IMR-90 (cell line): ENCODE data around the gene COQ10A. TPM values are rescaled to one million over a fixed set of nuclear protein-coding genes. Genes with fewer than 3 reads are reported as not detected.

Experiments
- ATAC-seq: fragments of 200-7000 bp; cut with Tn5 transposase; 2 replicates; pipeline ENCODE4 v1.9.1; 2020; ENCODE audit warnings: low read depth, mild to moderate bottlenecking, moderate library complexity
- BruUV-seq: library from RNA; stranded (reverse); fragments of 400-500 nt; replicated peaks from 2 replicates; lab custom pipeline; 2021; lab: Mats Ljungman, UMichigan
- CTCF ChIA-PET: fragments of 300-600 bp; formaldehyde crosslinking; extraction: SDS; loops from one replicate; lab custom pipeline; 2021; ENCODE audit warnings: antibody characterized with exemption; lab: Yijun Ruan, JAX
- POLR2A ChIA-PET: fragments of 300-600 bp; sonication (Branson Sonifier 250); formaldehyde crosslinking; loops from one replicate; lab custom pipeline; 2022; ENCODE audit warnings: antibody characterized with exemption; ENCODE audit not compliant: unreplicated experiment; lab: Charles Lee
- DNase-seq: peaks from one replicate; pipeline ENCODE4 v3.0.0; 2013
- H2AFZ ChIP-seq: replicated peaks from 2 replicates; pipeline ENCODE3; 2013; ENCODE audit warnings: low read length, mild to moderate bottlenecking; ENCODE audit not compliant: poor library complexity
- H2AK5ac ChIP-seq: 2 replicates; pipeline ENCODE4 v1.6.1; 2013; ENCODE audit warnings: low read depth, low read length, inconsistent platforms
- H2AK9ac ChIP-seq: replicated peaks from 2 replicates; pipeline ENCODE3; 2013; ENCODE audit warnings: mild to moderate bottlenecking, low read depth, low read length, moderate library complexity; ENCODE audit not compliant: poor library complexity
- H2BK120ac ChIP-seq: 2 replicates; pipeline ENCODE4 v1.6.1; 2013; ENCODE audit warnings: low read depth, low read length, inconsistent platforms
- H2BK15ac ChIP-seq: 3 replicates; pipeline ENCODE4 v1.6.1; 2013; ENCODE audit warnings: low read depth, low read length, inconsistent platforms
- H2BK20ac ChIP-seq: 2 replicates; pipeline ENCODE4 v1.6.1; 2013; ENCODE audit warnings: low read depth, mild to moderate bottlenecking, inconsistent platforms, low read length, moderate library complexity
- H2BK5ac ChIP-seq: 2 replicates; pipeline ENCODE4 v1.6.1; 2013; ENCODE audit warnings: mild to moderate bottlenecking, low read depth, low read length, inconsistent platforms; ENCODE audit not compliant: poor library complexity, severe bottlenecking
- H3K14ac ChIP-seq: replicated peaks from 2 replicates; pipeline ENCODE4 v1.6.1; 2013; ENCODE audit warnings: low read depth, low read length, inconsistent platforms
- H3K18ac ChIP-seq: 2 replicates; pipeline ENCODE4 v1.6.1; 2013; ENCODE audit warnings: low read depth, low read length, control low read depth
- H3K23ac ChIP-seq: 2 replicates; pipeline ENCODE4 v1.6.1; 2013; ENCODE audit warnings: low read depth, low read length, inconsistent platforms
- H3K27ac ChIP-seq: 2 replicates; pipeline ENCODE4 v1.5.1; 2013; ENCODE audit warnings: mild to moderate bottlenecking, control low read depth, low read length; ENCODE audit not compliant: insufficient read depth
- H3K27me3 ChIP-seq: 2 replicates; pipeline ENCODE4 v1.6.1; 2013; ENCODE audit warnings: low read length; ENCODE audit not compliant: control insufficient read depth, insufficient read depth
- H3K36me3 ChIP-seq: 2 replicates; pipeline ENCODE4 v1.6.1; 2013; ENCODE audit warnings: low read length, mixed read lengths; ENCODE audit not compliant: control insufficient read depth, insufficient read depth
- H3K4ac ChIP-seq: 2 replicates; pipeline ENCODE4 v1.6.1; 2013; ENCODE audit warnings: low read depth, low read length, inconsistent platforms
- H3K4me1 ChIP-seq: 2 replicates; pipeline ENCODE4 v1.6.1; 2013; ENCODE audit warnings: low read length, mixed read lengths; ENCODE audit not compliant: control insufficient read depth, insufficient read depth
- H3K4me2 ChIP-seq: 2 replicates; pipeline ENCODE4 v1.6.1; 2013; ENCODE audit warnings: low read depth, mild to moderate bottlenecking, control low read depth, low read length, moderate library complexity
- H3K4me3 ChIP-seq: 2 replicates; pipeline ENCODE4 v1.5.1; 2013; ENCODE audit warnings: low read depth, mild to moderate bottlenecking, control low read depth, low read length, moderate library complexity; ENCODE audit not compliant: insufficient read depth
- H3K56ac ChIP-seq: 2 replicates; pipeline ENCODE4 v1.6.1; 2013; ENCODE audit warnings: low read length, inconsistent platforms; ENCODE audit not compliant: insufficient read depth; ENCODE audit errors: extremely low read depth
- H3K79me1 ChIP-seq, 2 experiments: 2 replicates each; pipeline ENCODE4 v1.6.1; 2013; ENCODE audit warnings: low read length in 2 of 2, inconsistent platforms in 1 of 2, low read depth in 1 of 2
- H3K9ac ChIP-seq: 2 replicates; pipeline ENCODE4 v1.6.1; 2013; ENCODE audit warnings: low read depth, low read length, control low read depth
- H3K9me1 ChIP-seq: 2 replicates; pipeline ENCODE4 v1.6.1; 2013; ENCODE audit warnings: low read length, inconsistent platforms; ENCODE audit not compliant: insufficient read depth
- H3K9me3 ChIP-seq: 2 replicates; pipeline ENCODE4 v1.6.1; 2013; ENCODE audit warnings: low read length; ENCODE audit not compliant: control insufficient read depth, insufficient read depth
- H4K20me1 ChIP-seq: 2 replicates; pipeline ENCODE4 v1.6.1; 2013; ENCODE audit warnings: low read length, inconsistent platforms; ENCODE audit not compliant: insufficient read depth
- H4K5ac ChIP-seq: 2 replicates; pipeline ENCODE4 v1.6.1; 2013; ENCODE audit warnings: mild to moderate bottlenecking, low read depth, low read length, control low read depth
- H4K8ac ChIP-seq, 2 experiments: 2 replicates each; pipeline ENCODE4 v1.6.1; 2013; ENCODE audit warnings: low read depth in 2 of 2, low read length in 2 of 2, control low read depth in 1 of 2, inconsistent platforms in 1 of 2
- H4K91ac ChIP-seq: 2 replicates; pipeline ENCODE4 v1.6.1; 2013; ENCODE audit warnings: low read depth, low read length, inconsistent platforms; ENCODE audit not compliant: insufficient read depth
- BHLHE40 ChIP-seq: fragments of 150-350 bp; IDR thresholded peaks from 2 replicates; pipeline ENCODE4 v1.6.1; 2016; ENCODE audit warnings: mild to moderate bottlenecking, low read depth, low read length
- CEBPB ChIP-seq: IDR thresholded peaks from 2 replicates; pipeline ENCODE4 v1.6.1; 2012; ENCODE audit warnings: low read depth, low read length, improper control_type of control experiment
- CHD1 ChIP-seq: IDR thresholded peaks from 2 replicates; pipeline ENCODE4 v1.6.1; 2012; ENCODE audit warnings: low read depth, low read length, improper control_type of control experiment
- CTCF ChIP-seq: conservative IDR thresholded peaks from 2 replicates; pipeline ENCODE4 v1.5.1; 2012; ENCODE audit warnings: mild to moderate bottlenecking, low read depth, low read length, improper control_type of control experiment
- ELK1 ChIP-seq: fragments of 150-350 bp; IDR thresholded peaks from 2 replicates; pipeline ENCODE4 v1.6.1; 2016; ENCODE audit warnings: low read depth, mild to moderate bottlenecking, low read length, moderate library complexity, borderline replicate concordance
- FOS ChIP-seq: fragments of 150-350 bp; IDR thresholded peaks from 2 replicates; pipeline ENCODE4 v1.6.1; 2016; ENCODE audit warnings: low read depth, low read length
- MAFK ChIP-seq: IDR thresholded peaks from 2 replicates; pipeline ENCODE4 v1.6.1; 2012; ENCODE audit warnings: low read depth, low read length, improper control_type of control experiment
- MAZ ChIP-seq: IDR thresholded peaks from 2 replicates; pipeline ENCODE4 v1.6.1; 2012; ENCODE audit warnings: low read depth, mild to moderate bottlenecking, low read length, improper control_type of control experiment, moderate library complexity, borderline replicate concordance
- MXI1 ChIP-seq: IDR thresholded peaks from 2 replicates; pipeline ENCODE4 v1.6.1; 2012; ENCODE audit warnings: low read depth, mild to moderate bottlenecking, low read length, moderate library complexity, borderline replicate concordance
- NFE2L2 ChIP-seq: fragments of 150-350 bp; IDR thresholded peaks from 2 replicates; pipeline ENCODE4 v1.6.1; 2016; ENCODE audit warnings: low read depth, mild to moderate bottlenecking, low read length
- POLR2A ChIP-seq: IDR thresholded peaks from 2 replicates; pipeline ENCODE4 v1.6.1; 2012; ENCODE audit warnings: mild to moderate bottlenecking, low read depth, low read length
- RAD21 ChIP-seq: IDR thresholded peaks from 2 replicates; pipeline ENCODE4 v1.6.1; 2012; ENCODE audit warnings: low read length, improper control_type of control experiment
- RCOR1 ChIP-seq: IDR thresholded peaks from 2 replicates; pipeline ENCODE4 v1.6.1; 2012; ENCODE audit warnings: mild to moderate bottlenecking, low read length, improper control_type of control experiment; ENCODE audit not compliant: insufficient replicate concordance
- RFX5 ChIP-seq: IDR thresholded peaks from 2 replicates; pipeline ENCODE4 v1.8.0; 2012; ENCODE audit warnings: low read depth, mild to moderate bottlenecking, low read length, moderate library complexity
- SMC3 ChIP-seq: fragments of 150-350 bp; IDR thresholded peaks from 2 replicates; pipeline ENCODE4 v1.6.1; 2016; ENCODE audit warnings: low read depth, mild to moderate bottlenecking, antibody characterized with exemption, low read length, moderate library complexity
- USF2 ChIP-seq: fragments of 150-350 bp; IDR thresholded peaks from 2 replicates; pipeline ENCODE4 v1.6.1; 2017; ENCODE audit warnings: mild to moderate bottlenecking, antibody characterized with exemption, low read length, low read depth
- WGBS, 2 experiments: methylation state at CpG; one replicate each; pipeline versions ENCODE4 v1.1.5 to v1.1.7; 2013; ENCODE audit warnings: missing lambda C conversion rate in 2 of 2; ENCODE audit not compliant: insufficient read length in 1 of 2; ENCODE audit errors: extremely low coverage in 2 of 2; 5-methylcytosine and 5-hydroxymethylcytosine counted together
- dilution Hi-C: fragments of 300-500 bp; cut with HindIII; formaldehyde crosslinking; loops from one replicate; pipeline ENCODE4 v1.14.3; 2018; ENCODE audit warnings: low sequenced_read_pairs; ENCODE audit not compliant: unreplicated experiment
- in situ Hi-C: fragments of 300-500 bp; cut with MboI; formaldehyde crosslinking; loops from 3 replicates; pipeline ENCODE4 v1.14.3; 2019; ENCODE audit warnings: low sequenced_read_pairs, inconsistent platforms, mixed read lengths
- intact Hi-C: fragments of 100-400 bp; cut with micrococcal nuclease; formaldehyde crosslinking; loops from 2 replicates; pipeline ENCODE4 v1.10.0; 2022
- polyA plus RNA-seq, 3 experiments: library from polyadenylated mRNA; depleted of rRNA; stranded (reverse); fragments of >200 nt; gene quantifications; 2 replicates each; pipeline ENCODE4 v1.2.3, GENCODE V29; 2012; ENCODE audit warnings: low replicate concordance in 1 of 3
- total RNA-seq: library from RNA; depleted of rRNA; stranded (reverse); fragments of >200 nt; gene quantifications from 2 replicates; pipeline ENCODE4 v1.2.3, GENCODE V29; 2012

Gene COQ10A
- total and polyA plus RNA-seq, 2 of the 4 experiments (the other 2 are of a cell fraction) = 4.7 to 10.8 TPM

GRCh38 chr12:56274299-56274698, 7.6 kb downstream of the COQ10A start:
- H3K27me3 ChIP-seq = no peaks in the 10 kb centered on the region
- WGBS, 2 experiments = no CpG with 5 or more reads among the region's 2 CpGs
- no peak overlapping the region for H4K8ac ChIP-seq
- ChIA-PET CTCF (no interaction called here), POLR2A (no interaction called here)
- no peak overlapping the region for H3K14ac ChIP-seq
- DNase-seq = no peak
- H2AK5ac ChIP-seq = no peak overlapping the region
- no peak overlapping the region for H2BK5ac ChIP-seq
- H4K91ac ChIP-seq = no peak overlapping the region
- H2AFZ ChIP-seq = no peak overlapping the region
- H4K5ac ChIP-seq = no peak overlapping the region
- H3K9ac ChIP-seq = no peak overlapping the region
- H2AK9ac ChIP-seq = no peak overlapping the region
- no peaks in the 10 kb centered on the region; the same call in 1 of the 2 replicates for H3K9me1 ChIP-seq
- H2BK15ac ChIP-seq = no peak overlapping the region
- no peaks in the 10 kb centered on the region for H3K4me1 ChIP-seq
- H3K79me1 ChIP-seq = peaks cover 0 to 3% of the 10 kb centered on the region in 2 experiments; a peak in 2 of 4 replicates
- no peaks in the 10 kb centered on the region for H3K9me3 ChIP-seq
- no peak overlapping the region for H3K27ac ChIP-seq
- H3K23ac ChIP-seq = no peak overlapping the region
- H3K4me2 ChIP-seq = no peak overlapping the region
- no peak for TF ChIP-seq POLR2A
- TF ChIP-seq RAD21 = no peak
- TF ChIP-seq CHD1 = no peak
- no peak for TF ChIP-seq ELK1
- TF ChIP-seq NFE2L2 = no peak
- TF ChIP-seq USF2 = no peak
- no peak for TF ChIP-seq MAFK
- no peak for TF ChIP-seq RFX5
- TF ChIP-seq MXI1 = no peak
- no peak for TF ChIP-seq BHLHE40
- TF ChIP-seq SMC3 = no peak
- TF ChIP-seq RCOR1 = no peak
- no peak for TF ChIP-seq MAZ
- no peak for TF ChIP-seq FOS
- TF ChIP-seq CEBPB = no peak
- TF ChIP-seq CTCF = no peak
- no peak overlapping the region for H3K4ac ChIP-seq
- no peak overlapping the region for H2BK120ac ChIP-seq
- no peak overlapping the region for H3K56ac ChIP-seq
- in situ Hi-C loops = no loop called here
- H4K20me1 ChIP-seq = no peaks in the 10 kb centered on the region
- no peak overlapping the region for H3K18ac ChIP-seq
- no peak overlapping the region for H3K4me3 ChIP-seq
- dilution Hi-C loops = no loop called here
- no TSS peak for BruUV-seq
- peaks cover 59% of the 10 kb centered on the region for H3K36me3 ChIP-seq
- intact Hi-C loops = no loop called here
- H2BK20ac ChIP-seq = no peak overlapping the region
- no peak for ATAC-seq
